GM12874 (cell line): Measurements from ENCODE around the gene CTXN3.

Source experiments
- TF ChIP-seq, protein P1 (sequence below): IDR thresholded peaks from 2 replicates; pipeline ENCODE4 v1.5.1; 2011; ENCODE audit warnings: low read depth, mild to moderate bottlenecking, control low read depth, low read length, moderate library complexity; ENCODE audit not compliant: insufficient read depth

The CTXN3 gene

DNA sequence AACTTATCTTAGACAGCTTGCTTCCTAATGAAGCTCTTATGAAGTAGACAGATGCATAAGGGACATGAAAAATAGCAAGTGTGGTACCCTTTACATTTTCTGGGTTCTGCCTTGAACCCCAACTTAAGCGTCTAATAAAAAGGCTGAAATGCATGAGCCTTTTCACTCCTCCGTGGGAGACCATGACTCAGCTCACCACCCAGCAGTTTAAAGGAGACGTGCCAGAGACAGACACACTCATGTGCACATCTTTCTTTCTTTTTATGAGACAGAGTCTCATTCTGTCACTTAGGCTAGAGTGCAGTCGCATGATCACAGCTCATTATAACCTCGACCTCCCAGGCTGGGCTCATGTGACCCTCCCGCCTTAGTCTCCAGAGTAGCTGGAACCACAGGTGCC is 22.3 kb downstream of the CTXN3 start:
- TF ChIP-seq, protein P1, sequence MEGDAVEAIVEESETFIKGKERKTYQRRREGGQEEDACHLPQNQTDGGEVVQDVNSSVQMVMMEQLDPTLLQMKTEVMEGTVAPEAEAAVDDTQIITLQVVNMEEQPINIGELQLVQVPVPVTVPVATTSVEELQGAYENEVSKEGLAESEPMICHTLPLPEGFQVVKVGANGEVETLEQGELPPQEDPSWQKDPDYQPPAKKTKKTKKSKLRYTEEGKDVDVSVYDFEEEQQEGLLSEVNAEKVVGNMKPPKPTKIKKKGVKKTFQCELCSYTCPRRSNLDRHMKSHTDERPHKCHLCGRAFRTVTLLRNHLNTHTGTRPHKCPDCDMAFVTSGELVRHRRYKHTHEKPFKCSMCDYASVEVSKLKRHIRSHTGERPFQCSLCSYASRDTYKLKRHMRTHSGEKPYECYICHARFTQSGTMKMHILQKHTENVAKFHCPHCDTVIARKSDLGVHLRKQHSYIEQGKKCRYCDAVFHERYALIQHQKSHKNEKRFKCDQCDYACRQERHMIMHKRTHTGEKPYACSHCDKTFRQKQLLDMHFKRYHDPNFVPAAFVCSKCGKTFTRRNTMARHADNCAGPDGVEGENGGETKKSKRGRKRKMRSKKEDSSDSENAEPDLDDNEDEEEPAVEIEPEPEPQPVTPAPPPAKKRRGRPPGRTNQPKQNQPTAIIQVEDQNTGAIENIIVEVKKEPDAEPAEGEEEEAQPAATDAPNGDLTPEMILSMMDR = no peak

DNA sequence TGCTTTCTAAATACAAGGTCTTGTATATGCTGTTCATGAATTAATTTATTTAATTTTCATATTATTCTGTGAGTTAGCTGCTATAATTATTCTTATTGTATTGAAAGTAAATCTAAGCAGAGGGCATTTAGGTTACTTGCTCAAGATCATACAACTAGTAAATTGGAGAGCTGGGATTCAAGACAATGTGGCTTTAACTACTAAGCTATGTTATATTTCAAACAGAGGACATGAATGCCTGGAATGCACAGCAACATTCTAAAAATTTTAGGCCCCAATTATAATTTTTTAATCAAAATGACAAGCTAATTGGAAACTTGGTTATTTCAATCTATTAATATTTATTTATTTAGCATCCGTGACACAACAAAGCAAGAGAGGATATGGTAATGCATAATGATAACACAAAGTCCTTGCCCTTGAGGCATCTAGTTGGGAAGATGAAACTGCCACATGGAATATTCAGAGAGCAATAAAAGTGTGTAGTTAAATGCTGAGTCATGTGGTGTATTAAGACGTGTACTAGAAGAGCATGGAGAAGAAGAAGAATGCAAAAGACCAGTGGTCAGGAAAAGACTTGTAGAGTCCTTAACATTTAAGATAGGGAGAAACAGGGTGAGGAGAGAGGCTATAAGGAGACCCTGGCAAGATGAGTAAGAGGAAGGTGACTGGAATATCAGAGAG is 24.4 kb downstream of the CTXN3 start:
- TF ChIP-seq, protein P1 = no peak

DNA sequence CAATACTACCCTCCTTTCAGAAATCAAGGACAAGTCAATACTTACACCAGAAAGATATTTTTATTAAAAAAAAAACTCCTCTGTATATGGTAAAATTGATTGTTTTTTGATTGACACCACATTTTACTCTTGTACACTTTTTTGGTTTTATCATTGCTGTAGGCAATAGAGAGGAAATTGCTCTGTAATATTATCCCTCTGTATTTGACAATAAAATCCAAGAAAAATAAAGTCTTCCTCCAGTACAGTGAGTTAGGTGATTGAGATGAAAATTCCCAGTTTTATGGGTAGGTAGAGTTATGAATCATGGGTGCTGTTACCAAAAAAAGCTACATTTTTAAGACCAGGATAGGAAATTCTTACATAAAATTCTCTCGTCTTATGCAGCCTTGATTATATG is 31.7 kb downstream of the CTXN3 start:
- TF ChIP-seq, protein P1 = no peak

DNA sequence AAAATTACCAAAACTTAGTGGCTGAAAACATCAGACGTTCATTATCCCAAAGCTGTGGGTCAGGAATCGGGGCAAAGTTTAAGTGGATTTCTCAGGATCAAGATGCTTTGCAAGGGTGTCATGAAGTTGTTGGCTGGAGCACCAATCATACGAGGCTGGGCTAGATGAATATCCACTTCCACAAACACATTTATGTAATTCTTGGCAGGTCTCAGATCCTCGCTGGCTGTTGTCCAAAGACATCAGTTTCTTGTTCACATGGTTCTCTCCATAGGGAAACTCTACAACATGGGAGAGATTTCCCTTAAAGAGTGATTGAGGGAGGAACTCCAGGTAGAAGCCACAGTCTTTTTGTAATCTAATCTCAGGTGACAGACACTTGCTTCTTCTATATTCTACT is 34.1 kb downstream of the CTXN3 start:
- TF ChIP-seq, protein P1 = no peak

DNA sequence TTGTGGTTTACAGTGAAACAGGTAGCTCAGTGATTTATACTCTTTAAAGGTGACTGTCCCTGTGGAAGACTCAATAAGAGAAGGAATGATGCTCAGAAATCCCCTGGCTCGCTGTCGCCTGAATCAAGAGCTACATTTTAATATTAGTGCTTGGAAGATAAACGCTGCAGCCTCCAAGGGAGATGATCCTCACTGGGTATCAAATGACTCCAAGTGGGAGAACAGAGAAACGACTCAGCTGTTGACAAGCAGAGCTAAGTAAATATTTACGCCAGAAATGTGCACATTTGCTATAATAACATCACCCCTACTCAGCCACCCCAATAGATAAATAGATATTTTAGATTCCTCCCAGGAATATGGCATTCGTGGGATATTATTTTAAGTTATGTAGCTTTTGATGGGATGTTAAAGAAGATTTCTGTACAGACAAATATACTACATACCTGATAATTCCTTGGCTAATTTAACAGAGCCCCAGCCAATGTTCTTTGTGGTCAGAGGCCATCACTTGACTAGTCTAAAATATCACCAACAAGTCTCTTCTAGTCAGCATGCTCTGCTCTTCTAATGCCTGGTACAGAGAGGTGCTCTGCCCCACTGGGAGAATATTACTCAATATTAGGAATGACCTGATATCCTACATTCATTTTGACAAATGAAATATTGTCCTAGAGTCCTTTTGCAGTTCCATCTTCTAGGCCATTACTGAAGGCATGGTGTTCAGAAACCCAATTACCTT is 36.0 kb downstream of the CTXN3 start:
- TF ChIP-seq, protein P1 = no peak

DNA sequence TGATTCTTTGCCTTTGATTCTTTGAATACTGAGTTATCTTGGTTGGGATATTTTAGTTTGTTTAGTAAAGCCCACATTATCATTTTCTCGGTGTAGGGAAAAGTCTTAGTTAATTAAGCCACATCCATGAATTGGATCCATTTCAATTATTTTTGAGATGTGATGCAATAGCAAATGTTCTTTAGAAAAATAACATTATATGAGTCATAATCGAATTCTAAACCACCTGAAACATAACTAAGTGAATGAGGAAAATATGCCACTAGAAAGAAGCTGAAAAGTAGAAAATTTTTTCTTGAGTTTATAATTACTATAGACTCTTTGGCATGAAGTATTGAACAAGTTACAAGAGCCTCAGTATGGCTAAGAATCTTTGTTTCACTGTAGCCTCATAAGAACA is 36.8 kb downstream of the CTXN3 start:
- TF ChIP-seq, protein P1 = no peak

DNA sequence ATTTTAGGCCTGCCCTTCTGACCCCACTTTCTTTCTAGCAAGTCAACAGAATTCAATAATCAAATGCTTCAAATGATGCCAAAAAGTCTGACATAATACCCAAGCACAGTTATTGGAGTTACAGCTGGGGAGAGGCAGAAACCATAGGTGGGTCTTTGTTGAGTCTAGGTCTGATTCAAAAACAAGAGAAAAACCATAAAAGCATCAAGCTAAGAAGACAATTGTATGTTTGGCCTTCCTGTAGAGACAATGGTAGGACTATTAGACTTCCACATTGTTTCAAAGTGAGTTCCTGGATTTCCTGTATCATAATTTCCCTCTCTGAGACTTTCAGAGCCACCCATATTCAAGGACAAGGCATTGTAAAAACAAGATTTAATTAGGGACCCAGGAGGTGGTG is 37.5 kb downstream of the CTXN3 start:
- TF ChIP-seq, protein P1 = no peak
